T-helper 2 cell treated with Interferon-gamma antibody and Interleukin-4, amounts not matched to agents 5 μg/mL and 100 μg/mL, for 36 hours (primary cell): ENCODE data around the gene EPSTI1.

ENCODE experiments used
- DNase-seq: peaks from one replicate; pipeline ENCODE4 v3.0.0; 2021; ENCODE audit warnings: low spot score
- H3K27ac Mint-ChIP-seq: one replicate; pipeline ENCODE4 v1.8.0; 2021; ENCODE audit warnings: mild to moderate bottlenecking, mixed read lengths
- H3K27me3 Mint-ChIP-seq: one replicate; pipeline ENCODE4 v1.8.0; 2021; ENCODE audit warnings: low read depth, mixed read lengths
- H3K36me3 Mint-ChIP-seq: one replicate; pipeline ENCODE4 v1.8.0; 2021; ENCODE audit warnings: low read depth, mixed read lengths
- H3K4me1 Mint-ChIP-seq: one replicate; pipeline ENCODE4 v1.8.0; 2021; ENCODE audit warnings: low read depth, mixed read lengths
- H3K4me3 Mint-ChIP-seq: one replicate; pipeline ENCODE4 v1.8.0; 2022; ENCODE audit warnings: mild to moderate bottlenecking, moderate library complexity, mixed read lengths
- H3K9me3 Mint-ChIP-seq: one replicate; pipeline ENCODE4 v1.8.0; 2021; ENCODE audit warnings: mixed read lengths

EPSTI1 gene

GRCh38 chr13:43020794-43021193 lies 28.8 kb upstream of the EPSTI1 start:
- H3K27me3 Mint-ChIP-seq = peaks cover 3% of the 10 kb centered on the region
- peaks cover 12% of the 10 kb centered on the region for H3K4me1 Mint-ChIP-seq
- DNase-seq = no peak
- no peak overlapping the region for H3K27ac Mint-ChIP-seq
- H3K9me3 Mint-ChIP-seq = no peaks in the 10 kb centered on the region
- peaks cover 11% of the 10 kb centered on the region for H3K36me3 Mint-ChIP-seq
- no peak overlapping the region for H3K4me3 Mint-ChIP-seq

- peaks cover 7% of the 10 kb centered on the region for H3K36me3 Mint-ChIP-seq
- H3K4me3 Mint-ChIP-seq = no peak overlapping the region
- no peak for DNase-seq
- no peak overlapping the region for H3K27ac Mint-ChIP-seq
- H3K4me1 Mint-ChIP-seq = peaks cover 10% of the 10 kb centered on the region
- H3K27me3 Mint-ChIP-seq = peaks cover 5% of the 10 kb centered on the region
- H3K9me3 Mint-ChIP-seq = no peaks in the 10 kb centered on the region
These were observed 27.8 kb upstream of the EPSTI1 start for GRCh38 chr13:43019811-43020210.

GRCh38 chr13:43016226-43016625 lies 24.2 kb upstream of the EPSTI1 start:
- H3K4me1 Mint-ChIP-seq = peaks cover 3% of the 10 kb centered on the region
- H3K9me3 Mint-ChIP-seq = no peaks in the 10 kb centered on the region
- no peaks in the 10 kb centered on the region for H3K36me3 Mint-ChIP-seq
- H3K27ac Mint-ChIP-seq = no peak overlapping the region
- peaks cover 3% of the 10 kb centered on the region for H3K27me3 Mint-ChIP-seq
- DNase-seq = no peak
- no peak overlapping the region for H3K4me3 Mint-ChIP-seq

GRCh38 chr13:43014162-43014561 lies 22.1 kb upstream of the EPSTI1 start:
- H3K4me1 Mint-ChIP-seq = peaks cover 3% of the 10 kb centered on the region
- no peak overlapping the region for H3K27ac Mint-ChIP-seq
- no peaks in the 10 kb centered on the region for H3K36me3 Mint-ChIP-seq
- no peak for DNase-seq
- H3K9me3 Mint-ChIP-seq = no peaks in the 10 kb centered on the region
- H3K4me3 Mint-ChIP-seq = no peak overlapping the region
- peaks cover 4% of the 10 kb centered on the region for H3K27me3 Mint-ChIP-seq

- DNase-seq = no peak
- H3K4me1 Mint-ChIP-seq = no peaks in the 10 kb centered on the region
- H3K36me3 Mint-ChIP-seq = no peaks in the 10 kb centered on the region
- H3K27me3 Mint-ChIP-seq = peaks cover 17% of the 10 kb centered on the region
- no peak overlapping the region for H3K4me3 Mint-ChIP-seq
- H3K27ac Mint-ChIP-seq = no peak overlapping the region
- no peaks in the 10 kb centered on the region for H3K9me3 Mint-ChIP-seq
These were observed 17.5 kb upstream of the EPSTI1 start for GRCh38 chr13:43009506-43009905.

- Mint-ChIP-seq H3K4me3 (no peak overlapping the region), H3K36me3 (no peaks in the 10 kb centered on the region), H3K27ac (no peak overlapping the region), H3K27me3 (peaks cover 17% of the 10 kb centered on the region), H3K4me1 (no peaks in the 10 kb centered on the region), H3K9me3 (no peaks in the 10 kb centered on the region)
- DNase-seq = no peak
These were observed 16.6 kb upstream of the EPSTI1 start for GRCh38 chr13:43008596-43008995.

GRCh38 chr13:43006893-43007631 lies 15.0 kb upstream of the EPSTI1 start:
- no peaks in the 10 kb centered on the region for H3K36me3 Mint-ChIP-seq
- no peak overlapping the region for H3K4me3 Mint-ChIP-seq
- H3K27me3 Mint-ChIP-seq = peaks cover 17% of the 10 kb centered on the region
- peaks cover 9% of the 10 kb centered on the region for H3K9me3 Mint-ChIP-seq
- DNase-seq = no peak
- no peaks in the 10 kb centered on the region for H3K4me1 Mint-ChIP-seq
- no peak overlapping the region for H3K27ac Mint-ChIP-seq

GRCh38 chr13:43005460-43006236 lies 13.6 kb upstream of the EPSTI1 start:
- H3K36me3 Mint-ChIP-seq = no peaks in the 10 kb centered on the region
- peaks cover 17% of the 10 kb centered on the region for H3K27me3 Mint-ChIP-seq
- no peak for DNase-seq
- H3K27ac Mint-ChIP-seq = no peak overlapping the region
- H3K4me1 Mint-ChIP-seq = peaks cover 3% of the 10 kb centered on the region
- H3K9me3 Mint-ChIP-seq = peaks cover 9% of the 10 kb centered on the region
- H3K4me3 Mint-ChIP-seq = no peak overlapping the region

GRCh38 chr13:43003729-43004128 lies 11.7 kb upstream of the EPSTI1 start:
- H3K9me3 Mint-ChIP-seq = peaks cover 9% of the 10 kb centered on the region
- peaks cover 6% of the 10 kb centered on the region for H3K4me1 Mint-ChIP-seq
- DNase-seq = no peak
- H3K27me3 Mint-ChIP-seq = peaks cover 12% of the 10 kb centered on the region
- no peaks in the 10 kb centered on the region for H3K36me3 Mint-ChIP-seq
- no peak overlapping the region for H3K4me3 Mint-ChIP-seq
- no peak overlapping the region for H3K27ac Mint-ChIP-seq

- no peaks in the 10 kb centered on the region for H3K36me3 Mint-ChIP-seq
- H3K27ac Mint-ChIP-seq = no peak overlapping the region
- no peak for DNase-seq
- H3K9me3 Mint-ChIP-seq = peaks cover 9% of the 10 kb centered on the region
- no peak overlapping the region for H3K4me3 Mint-ChIP-seq
- H3K27me3 Mint-ChIP-seq = peaks cover 9% of the 10 kb centered on the region
- H3K4me1 Mint-ChIP-seq = peaks cover 6% of the 10 kb centered on the region
These were observed 11.0 kb upstream of the EPSTI1 start for GRCh38 chr13:43003010-43003409.

GRCh38 chr13:43002021-43002420 lies 10.0 kb upstream of the EPSTI1 start:
- Mint-ChIP-seq H3K9me3 (peaks cover 9% of the 10 kb centered on the region), H3K36me3 (no peaks in the 10 kb centered on the region), H3K27ac (no peak overlapping the region), H3K4me1 (peaks cover 8% of the 10 kb centered on the region), H3K27me3 (peaks cover 5% of the 10 kb centered on the region), H3K4me3 (no peak overlapping the region)
- no peak for DNase-seq

- Mint-ChIP-seq H3K36me3 (no peaks in the 10 kb centered on the region), H3K9me3 (peaks cover 9% of the 10 kb centered on the region), H3K27me3 (no peaks in the 10 kb centered on the region), H3K4me1 (peaks cover 19% of the 10 kb centered on the region), H3K4me3 (no peak overlapping the region), H3K27ac (no peak overlapping the region)
- DNase-seq = no peak
These were observed 8.6 kb upstream of the EPSTI1 start for GRCh38 chr13:43000676-43001075.

GRCh38 chr13:42999491-42999890 lies 7.5 kb upstream of the EPSTI1 start:
- H3K4me3 Mint-ChIP-seq = no peak overlapping the region
- H3K4me1 Mint-ChIP-seq = peaks cover 23% of the 10 kb centered on the region
- no peak for DNase-seq
- no peak overlapping the region for H3K27ac Mint-ChIP-seq
- no peaks in the 10 kb centered on the region for H3K27me3 Mint-ChIP-seq
- H3K36me3 Mint-ChIP-seq = no peaks in the 10 kb centered on the region
- peaks cover 9% of the 10 kb centered on the region for H3K9me3 Mint-ChIP-seq

GRCh38 chr13:42997381-42997780 lies 5.3 kb upstream of the EPSTI1 start:
- Mint-ChIP-seq H3K27me3 (no peaks in the 10 kb centered on the region), H3K36me3 (peaks cover 4% of the 10 kb centered on the region), H3K27ac (peak overlapping the region; percentile 64), H3K4me3 (no peak overlapping the region), H3K9me3 (peaks cover 2% of the 10 kb centered on the region), H3K4me1 (peaks cover 41% of the 10 kb centered on the region)
- no peak for DNase-seq
